ENCODE data around the gene PVALB.

DNA sequence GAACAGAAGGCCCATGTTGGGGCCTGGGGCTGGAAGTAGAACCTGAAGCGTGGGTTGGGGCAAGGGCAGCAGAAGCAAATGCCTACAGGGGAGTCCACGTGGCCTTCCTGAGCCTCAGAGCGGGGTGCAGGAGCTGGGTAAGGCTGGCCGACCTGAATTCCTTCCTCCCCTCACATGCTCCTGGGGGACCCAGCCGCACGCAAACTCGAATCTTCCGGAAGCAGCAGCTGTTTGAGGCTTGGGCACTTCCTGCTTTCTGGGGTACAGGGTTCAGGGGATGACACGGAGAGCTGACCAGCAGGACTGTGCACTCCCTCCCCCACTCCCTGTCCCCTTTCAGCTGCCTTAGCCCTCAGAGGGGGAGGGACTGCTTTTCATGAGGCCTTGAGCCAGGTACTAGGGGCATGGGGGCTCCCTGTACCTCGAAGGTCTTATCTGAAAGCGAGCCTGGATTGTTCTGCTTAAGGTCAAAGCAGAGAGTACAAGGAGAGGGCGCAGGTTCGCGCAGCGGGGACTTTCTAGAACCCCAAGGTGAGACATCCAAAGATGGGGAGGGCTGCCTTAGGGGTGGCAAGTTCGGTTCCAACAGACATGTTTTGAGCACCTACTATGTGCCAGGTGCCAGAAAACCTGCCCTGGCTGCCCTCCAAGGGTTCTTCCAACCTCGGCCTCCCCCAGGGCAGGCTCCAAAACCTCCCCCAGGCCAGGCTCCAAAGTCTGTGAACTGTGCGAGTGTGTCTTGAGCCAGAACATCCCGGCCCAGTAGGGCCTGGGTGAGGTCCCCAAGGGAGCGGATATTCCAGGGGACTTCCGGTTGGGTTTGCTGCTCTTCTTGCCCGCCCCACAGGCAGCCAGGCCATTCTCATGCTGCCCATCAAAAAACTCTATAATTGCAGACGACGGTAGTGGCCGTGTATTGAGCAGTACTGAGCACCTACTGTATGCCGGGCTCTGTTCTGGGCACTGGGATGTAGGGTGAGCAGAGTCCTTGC, 45.7 kb upstream of the PVALB start:
- TF ChIP-seq NR3C1 (IDR thresholded peaks at IDR 0.05) (no peak), EP300 (IDR thresholded peaks at IDR 0.05) (no peak), RAD21 (conservative IDR thresholded peaks at IDR 0.05 in 1 of 2, IDR thresholded peaks at IDR 0.05 in 1 of 2) (no peak), JUN (IDR thresholded peaks at IDR 0.05) (no peak), POLR2A (IDR thresholded peaks at IDR 0.05; ENCODE audit: low read length) (no peak)
- TF ChIP-seq, protein P1, sequence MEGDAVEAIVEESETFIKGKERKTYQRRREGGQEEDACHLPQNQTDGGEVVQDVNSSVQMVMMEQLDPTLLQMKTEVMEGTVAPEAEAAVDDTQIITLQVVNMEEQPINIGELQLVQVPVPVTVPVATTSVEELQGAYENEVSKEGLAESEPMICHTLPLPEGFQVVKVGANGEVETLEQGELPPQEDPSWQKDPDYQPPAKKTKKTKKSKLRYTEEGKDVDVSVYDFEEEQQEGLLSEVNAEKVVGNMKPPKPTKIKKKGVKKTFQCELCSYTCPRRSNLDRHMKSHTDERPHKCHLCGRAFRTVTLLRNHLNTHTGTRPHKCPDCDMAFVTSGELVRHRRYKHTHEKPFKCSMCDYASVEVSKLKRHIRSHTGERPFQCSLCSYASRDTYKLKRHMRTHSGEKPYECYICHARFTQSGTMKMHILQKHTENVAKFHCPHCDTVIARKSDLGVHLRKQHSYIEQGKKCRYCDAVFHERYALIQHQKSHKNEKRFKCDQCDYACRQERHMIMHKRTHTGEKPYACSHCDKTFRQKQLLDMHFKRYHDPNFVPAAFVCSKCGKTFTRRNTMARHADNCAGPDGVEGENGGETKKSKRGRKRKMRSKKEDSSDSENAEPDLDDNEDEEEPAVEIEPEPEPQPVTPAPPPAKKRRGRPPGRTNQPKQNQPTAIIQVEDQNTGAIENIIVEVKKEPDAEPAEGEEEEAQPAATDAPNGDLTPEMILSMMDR (IDR thresholded peaks at IDR 0.05): no peak

Data from A549 (cell line).